Activated CD8-positive, alpha-beta memory T cell treated with anti-CD3 and anti-CD28 coated beads, Interleukin-2, amount 50 U/mL, for 4 hours (primary cell): Measurements from ENCODE around the gene ANO3.
"Not testable (repeated sequence)": the region's sequence is repeated elsewhere in the genome, so short reads cannot be mapped to it uniquely, and the experiment has no call there.

Experiments
- DNase-seq: peaks from one replicate; pipeline ENCODE4 v3.0.0-alpha.2; 2020

Gene ANO3

DNA sequence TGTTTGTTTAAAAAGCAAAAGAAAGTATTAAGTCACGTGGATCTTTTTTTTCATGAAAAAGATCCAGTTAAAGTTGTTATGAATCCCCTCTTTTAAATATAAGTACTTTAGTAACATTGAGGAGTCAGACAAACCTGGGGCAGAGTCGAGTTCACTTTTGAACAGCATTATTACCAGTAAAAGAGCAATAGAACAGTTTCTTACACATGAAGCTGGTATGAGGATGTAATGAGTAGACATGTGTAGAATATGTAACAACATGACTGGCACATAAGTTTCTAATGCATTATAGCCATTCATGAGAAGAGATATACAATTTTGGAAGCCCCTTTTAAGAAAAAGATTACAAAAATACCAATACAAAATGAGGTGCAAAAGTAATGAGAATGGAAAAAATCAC is 247.8 kb downstream of the ANO3 start:
- DNase-seq = no peak

DNA sequence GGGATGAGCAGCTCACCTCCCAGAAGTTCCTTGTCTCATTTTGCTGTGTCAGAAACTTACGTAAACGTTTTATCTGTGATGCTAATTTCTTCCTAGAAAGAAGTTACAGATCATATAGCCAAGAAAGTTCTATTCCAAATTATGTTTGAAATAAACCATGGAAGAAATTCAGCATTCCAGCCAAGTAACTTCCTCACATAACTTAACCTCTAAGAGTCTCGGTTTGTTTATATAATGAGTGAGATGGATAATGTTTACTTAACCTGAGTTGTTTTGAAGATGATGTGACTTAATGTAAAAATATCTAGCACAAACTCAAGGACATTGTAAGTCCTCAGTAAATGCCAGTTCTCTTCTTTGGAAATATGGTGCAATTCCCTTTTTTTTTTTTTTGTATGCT is 249.0 kb downstream of the ANO3 start:
- DNase-seq = no peak

DNA sequence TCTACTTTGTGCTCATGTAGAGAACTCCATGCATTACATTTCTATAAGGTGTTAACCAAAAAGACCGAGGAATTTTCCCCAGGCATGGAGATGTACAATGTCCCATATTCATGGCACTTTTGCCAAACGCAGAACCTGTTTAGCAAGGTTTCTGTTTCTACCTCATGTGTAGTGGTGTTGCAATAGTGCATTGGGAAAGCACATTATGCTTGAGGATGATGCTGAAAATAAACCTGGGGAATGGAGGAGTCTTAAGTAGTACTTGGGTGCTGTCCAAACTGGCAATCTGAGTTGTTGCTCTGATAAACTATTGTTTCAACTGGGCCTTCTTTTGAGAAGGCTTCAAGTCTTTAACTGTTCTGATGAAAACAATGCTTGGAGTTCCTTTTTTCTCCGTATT is 251.6 kb downstream of the ANO3 start:
- DNase-seq = no peak

DNA sequence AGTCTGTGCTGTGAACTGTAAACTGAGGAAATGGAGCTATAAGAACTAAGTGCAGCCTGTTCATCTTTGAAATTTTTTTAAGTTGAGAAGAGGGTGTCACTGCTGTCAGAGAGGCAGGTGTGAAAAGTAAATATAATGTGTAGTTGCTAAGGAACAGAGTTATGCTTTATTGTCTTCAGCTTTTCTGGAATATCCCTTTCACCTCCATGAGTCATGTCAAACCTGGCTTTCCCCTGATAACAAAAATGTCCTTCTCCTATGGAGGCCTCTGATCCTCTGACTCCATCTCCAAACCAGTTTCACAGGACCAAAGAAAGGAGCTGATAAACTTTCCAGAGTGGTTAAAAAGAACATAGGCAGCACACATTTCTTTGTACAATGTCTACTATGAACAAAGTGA is 252.9 kb downstream of the ANO3 start:
- no peak for DNase-seq

DNA sequence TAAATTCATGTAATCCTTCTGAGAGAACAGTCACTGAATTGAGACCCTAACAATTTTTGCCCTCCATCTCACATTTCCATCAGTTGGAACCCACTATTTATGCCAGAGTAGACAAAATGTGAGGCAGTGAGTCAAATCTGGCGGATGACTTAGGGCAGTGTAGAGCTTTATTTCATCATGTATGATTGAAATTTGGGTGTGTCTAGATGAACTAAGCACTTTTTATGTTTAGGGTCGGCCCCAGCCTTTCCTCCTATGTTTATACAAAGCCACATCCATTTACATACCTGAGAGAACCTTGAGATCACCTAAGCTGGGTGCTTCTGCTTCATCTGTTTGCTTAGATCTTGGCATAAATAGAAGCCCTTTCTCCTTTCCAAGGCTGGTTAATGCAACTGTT is 255.1 kb downstream of the ANO3 start:
- no peak for DNase-seq

DNA sequence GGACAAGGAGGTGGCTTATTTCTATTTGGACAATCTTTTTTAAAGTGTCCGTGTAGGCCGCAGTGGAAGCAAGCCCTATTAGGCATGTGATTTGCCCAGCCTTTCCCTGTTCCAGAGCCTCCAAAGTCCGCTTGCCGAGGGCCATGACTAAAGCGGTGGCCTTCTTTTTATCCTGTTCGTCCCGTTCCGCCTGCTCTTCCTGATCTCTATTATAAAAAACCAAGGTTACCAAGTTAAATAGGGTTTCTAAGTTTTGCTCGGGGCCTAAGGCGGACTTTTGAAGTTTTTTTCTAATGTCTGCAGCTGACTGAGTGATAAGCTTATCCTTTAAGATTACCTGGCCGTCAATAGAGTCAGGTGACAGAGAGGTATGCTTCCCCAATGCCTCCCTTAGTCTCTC is 261.8 kb downstream of the ANO3 start:
- DNase-seq = no peak

DNA sequence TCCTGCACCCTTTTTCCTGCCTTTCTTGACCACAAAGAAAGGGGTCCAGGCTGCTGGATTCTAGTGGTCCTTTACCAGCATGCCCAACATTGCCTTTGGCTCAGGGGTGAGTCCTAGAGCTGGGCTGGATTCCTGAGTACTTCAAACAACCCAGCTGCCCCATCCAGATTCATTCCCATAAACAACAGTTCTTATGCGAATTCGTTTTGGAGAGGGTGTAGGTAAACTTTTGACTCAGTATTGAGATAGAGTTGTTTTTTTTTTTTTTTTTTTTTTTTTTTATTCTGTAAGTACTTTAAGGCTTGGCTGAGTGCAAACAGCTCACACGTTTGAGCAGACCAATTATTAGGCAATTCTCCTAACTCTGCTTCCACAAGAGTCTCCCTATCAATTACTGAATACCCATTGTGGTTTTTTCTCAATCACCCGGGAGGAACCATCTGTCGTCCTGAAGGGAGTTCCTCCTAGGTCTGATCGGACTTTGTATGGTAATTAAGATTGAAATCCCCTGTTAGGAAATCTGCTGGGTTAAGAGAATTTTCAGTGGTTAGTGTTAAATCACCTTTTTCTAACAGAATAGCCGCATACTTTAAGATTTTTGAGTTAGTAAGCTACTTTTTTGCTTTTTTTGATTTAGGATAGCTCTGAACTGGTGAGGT is 263.4 kb downstream of the ANO3 start:
- not testable (repeated sequence) for DNase-seq

DNA sequence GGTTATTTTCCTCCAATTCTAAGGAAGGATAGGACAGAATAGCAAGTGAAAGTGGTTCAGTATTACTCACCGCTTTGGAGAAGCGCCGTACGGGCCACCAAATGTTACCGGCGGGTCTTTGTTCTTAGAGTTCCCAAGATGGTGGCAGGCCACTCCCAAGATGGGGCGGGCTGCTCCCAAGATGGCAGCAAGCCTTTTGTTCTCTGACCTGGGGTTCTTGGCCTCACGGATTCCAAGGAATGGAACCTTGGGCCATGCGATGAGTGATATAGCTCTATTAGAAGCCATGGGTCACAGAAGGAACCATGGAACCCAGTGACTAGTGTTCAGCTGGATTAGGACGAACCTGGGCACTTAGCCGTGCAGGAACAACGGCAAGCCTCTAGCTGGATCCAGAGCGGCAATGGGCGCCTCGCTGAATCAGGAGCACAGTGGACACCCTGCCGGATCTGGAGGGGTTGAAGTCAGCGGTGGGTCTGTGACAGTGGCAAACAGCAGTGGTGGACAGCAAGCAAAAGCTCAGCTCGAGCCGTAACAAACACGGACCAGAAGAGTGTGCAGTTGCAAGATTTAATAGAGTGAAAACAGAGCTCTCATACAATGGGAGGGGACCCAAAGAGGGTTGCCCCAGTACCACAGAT is 265.2 kb downstream of the ANO3 start:
- DNase-seq = not testable (repeated sequence)

DNA sequence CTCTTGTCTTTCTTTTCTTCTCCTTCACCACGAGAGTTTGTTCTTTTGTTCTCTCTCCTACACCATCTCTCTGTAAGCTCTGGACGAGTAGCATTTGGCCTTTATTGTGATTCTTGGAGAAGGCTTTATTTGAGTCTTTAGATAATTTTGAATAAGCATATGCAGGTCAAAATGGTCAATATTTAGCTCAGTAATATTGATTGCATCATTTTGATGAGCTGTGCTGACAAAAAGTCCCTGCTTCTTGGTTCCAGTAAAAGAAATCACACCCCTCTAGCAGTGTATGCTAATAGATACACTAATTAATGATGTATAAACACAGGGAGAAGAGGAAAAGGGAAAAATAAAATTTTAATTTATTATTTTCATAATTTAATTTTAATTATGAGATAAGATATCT is 266.0 kb downstream of the ANO3 start:
- no peak for DNase-seq

DNA sequence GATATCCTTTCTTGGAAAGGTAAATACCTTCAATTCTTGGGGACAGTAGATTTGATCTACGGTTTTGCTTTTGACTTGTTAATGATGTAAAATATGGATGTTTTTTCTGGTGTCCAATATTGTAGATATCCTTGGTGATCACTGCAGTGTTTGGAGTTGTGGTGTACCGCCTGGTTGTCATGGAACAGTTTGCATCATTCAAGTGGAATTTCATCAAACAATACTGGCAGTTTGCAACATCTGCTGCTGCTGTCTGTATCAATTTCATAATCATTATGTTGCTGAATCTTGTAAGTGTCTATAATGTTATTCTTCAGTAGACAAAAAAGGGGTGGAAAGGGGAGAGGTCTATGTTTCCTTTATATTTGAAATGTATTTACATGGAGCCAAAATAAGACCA is 267.5 kb downstream of the ANO3 start:
- DNase-seq = no peak

GRCh38 chr11:26599876-26600434 is 268.0 kb downstream of the ANO3 start:
- DNase-seq = no peak

GRCh38 chr11:26607725-26608506 is 276.0 kb downstream of the ANO3 start:
- no peak for DNase-seq

- DNase-seq = no peak
These were observed 276.7 kb downstream of the ANO3 start for GRCh38 chr11:26608507-26609146.

GRCh38 chr11:26613759-26614158 is 281.8 kb downstream of the ANO3 start:
- DNase-seq = no peak

- no peak for DNase-seq
These were observed 286.5 kb downstream of the ANO3 start for GRCh38 chr11:26618441-26618840.

GRCh38 chr11:26620282-26621045 is 288.5 kb downstream of the ANO3 start:
- DNase-seq = no peak

- DNase-seq = no peak
These were observed 289.2 kb downstream of the ANO3 start for GRCh38 chr11:26621132-26621531.

DNA sequence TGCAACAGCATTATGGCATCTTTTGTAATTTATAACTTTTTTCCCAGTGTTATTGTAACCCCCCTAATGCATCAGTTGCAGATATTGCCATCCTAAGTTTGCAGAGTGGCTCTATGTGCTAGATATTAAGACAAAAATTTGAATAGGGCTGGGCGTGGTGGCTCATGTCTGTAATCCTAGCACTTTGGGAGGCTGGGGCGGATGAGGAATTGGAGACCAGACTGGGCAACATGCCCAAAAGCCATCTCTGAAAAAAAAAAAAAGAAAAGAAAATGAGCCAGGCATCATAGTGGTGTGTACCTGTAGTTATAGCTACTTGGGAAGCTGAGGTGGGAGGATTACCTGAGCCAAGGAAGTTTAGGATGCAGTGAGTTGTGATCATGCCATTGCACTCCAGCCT is 290.3 kb downstream of the ANO3 start:
- DNase-seq = no peak

DNA sequence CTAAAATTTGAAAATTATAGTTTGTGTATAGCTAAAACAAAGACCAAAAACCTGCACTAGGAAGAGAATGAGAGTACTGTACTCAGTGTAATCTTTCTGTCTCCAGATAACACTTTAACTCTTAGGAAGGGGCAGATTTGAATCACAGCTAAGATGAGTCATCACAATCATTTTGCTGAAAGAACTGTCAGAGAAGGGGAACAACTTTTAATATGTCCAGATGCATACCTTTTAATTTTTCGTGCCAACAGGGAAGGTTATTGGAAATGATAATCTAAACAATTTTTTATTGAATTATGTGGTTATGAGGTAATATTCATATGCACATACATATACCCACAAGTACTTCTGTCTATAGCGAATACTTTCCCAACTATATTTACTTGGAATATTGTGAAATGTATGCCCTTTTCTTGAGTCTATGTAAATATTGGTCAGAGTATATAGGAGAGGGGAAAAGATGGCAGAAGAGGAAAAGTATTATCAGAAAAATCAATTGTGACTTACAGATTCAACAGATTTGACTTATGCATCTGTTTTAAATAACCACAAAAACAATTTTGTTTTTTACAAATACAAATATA is 291.2 kb downstream of the ANO3 start:
- no peak for DNase-seq

DNA sequence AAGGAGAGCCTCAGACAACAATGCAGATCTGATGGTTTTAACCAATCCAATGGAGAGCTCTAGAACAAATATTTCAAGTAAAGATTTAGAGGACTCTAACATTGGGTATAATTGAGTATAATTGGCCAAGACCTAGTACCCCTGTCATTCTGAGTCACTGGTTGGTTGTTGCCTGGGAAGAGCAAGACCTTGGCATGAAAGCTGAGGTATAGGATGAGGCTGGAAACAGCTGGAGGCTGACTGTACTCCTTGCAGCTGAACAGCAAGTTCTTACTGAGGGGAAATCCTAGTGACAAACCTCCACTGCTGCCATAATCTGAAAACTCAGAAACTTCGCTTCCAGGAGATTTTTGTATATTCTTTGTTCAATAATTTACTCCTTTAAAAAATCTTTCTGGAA is 294.4 kb downstream of the ANO3 start:
- DNase-seq = no peak

GRCh38 chr11:26632691-26633159 is 300.8 kb downstream of the ANO3 start:
- no peak for DNase-seq

DNA sequence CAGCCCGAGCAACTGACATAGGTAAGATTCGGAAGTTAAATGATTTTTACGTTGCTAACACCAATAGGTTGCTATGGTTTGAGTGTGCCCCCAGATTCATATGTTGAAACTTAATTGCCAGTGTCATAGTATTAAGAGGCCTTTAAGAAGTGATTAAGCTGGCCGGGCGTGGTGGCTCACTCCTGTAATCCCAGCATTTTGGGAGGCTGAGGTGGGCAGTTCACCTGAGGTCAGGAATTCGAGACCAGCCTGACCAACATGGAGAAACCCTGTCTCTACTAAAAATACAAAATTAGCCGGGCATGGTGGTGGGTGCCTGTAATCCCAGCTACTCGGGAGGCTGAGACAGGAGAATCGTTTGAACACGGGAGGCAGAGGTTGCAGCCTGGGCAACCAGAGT is 311.4 kb downstream of the ANO3 start:
- DNase-seq = not testable (repeated sequence)
